Keratinocyte (primary cell): ENCODE measurements around the gene ABI3BP. TPM values are rescaled to one million over a fixed set of nuclear protein-coding genes. Genes with fewer than 3 reads are reported as not detected.

ENCODE experiments used
- DNase-seq: peaks from one replicate; pipeline ENCODE4 v3.0.0-alpha.2; 2011; ENCODE audit warnings: low read depth, missing footprints, low spot score
- FAIRE-seq: peaks from 2 replicates; lab custom pipeline; 2011; peaks lifted over from hg19 to GRCh38; lab: Jason Lieb, UNC
- H2AFZ ChIP-seq: 2 replicates; pipeline ENCODE4 v1.6.0; 2012; ENCODE audit warnings: low read length, control low read depth, inconsistent platforms; ENCODE audit not compliant: control insufficient read depth
- H3K27ac ChIP-seq: 2 replicates; pipeline ENCODE4 v1.5.1; 2011; ENCODE audit warnings: low read length; ENCODE audit not compliant: control insufficient read depth, insufficient read depth
- H3K27me3 ChIP-seq: 3 replicates; pipeline ENCODE4 v1.6.0; 2011; ENCODE audit warnings: low read length; ENCODE audit not compliant: control insufficient read depth, insufficient read depth; ENCODE audit errors: extremely low read depth
- H3K36me3 ChIP-seq, 2 experiments: 2 replicates in 1 of 2; 3 replicates in 1 of 2; pipeline ENCODE4 v1.5.1; 2011; ENCODE audit warnings: low read length in 2 of 2, mild to moderate bottlenecking in 1 of 2; ENCODE audit not compliant: control insufficient read depth in 2 of 2, insufficient read depth in 2 of 2; ENCODE audit errors: extremely low read depth in 1 of 2
- H3K4me1 ChIP-seq: 3 replicates; pipeline ENCODE4 v1.5.1; 2011; ENCODE audit warnings: low read length; ENCODE audit not compliant: control insufficient read depth, insufficient read depth; ENCODE audit errors: extremely low read depth
- H3K4me2 ChIP-seq: 3 replicates; pipeline ENCODE4 v1.6.0; 2011; ENCODE audit warnings: low read depth, low read length; ENCODE audit not compliant: control insufficient read depth, insufficient read depth; ENCODE audit errors: extremely low read depth
- H3K4me3 ChIP-seq, 3 experiments: fragments of 200-600 bp in 1 of 3; sonication (generic) in 1 of 3; 2 replicates in 2 of 3; 3 replicates in 1 of 3; pipeline ENCODE4 v1.5.1; 2011 to 2016; ENCODE audit warnings: low read length in 3 of 3, mild to moderate bottlenecking in 3 of 3, control low read depth in 2 of 3, inconsistent platforms in 1 of 3, low read depth in 1 of 3, mixed read lengths in 1 of 3, mixed run types in 1 of 3, moderate library complexity in 1 of 3; ENCODE audit not compliant: control insufficient read depth in 2 of 3, insufficient read depth in 2 of 3; ENCODE audit errors: extremely low read depth in 1 of 3
- H3K79me2 ChIP-seq: 2 replicates; pipeline ENCODE4 v1.6.0; 2012; ENCODE audit warnings: low read length; ENCODE audit not compliant: control insufficient read depth, insufficient read depth
- H3K9ac ChIP-seq: 3 replicates; pipeline ENCODE4 v1.6.0; 2011; ENCODE audit warnings: low read length; ENCODE audit not compliant: control insufficient read depth, insufficient read depth; ENCODE audit errors: extremely low read depth
- H3K9me1 ChIP-seq: 3 replicates; pipeline ENCODE4 v1.6.0; 2011; ENCODE audit warnings: low read length; ENCODE audit not compliant: control insufficient read depth, insufficient read depth; ENCODE audit errors: extremely low read depth
- H3K9me3 ChIP-seq: 2 replicates; pipeline ENCODE4 v1.5.1; 2012; ENCODE audit warnings: low read depth, low read length; ENCODE audit not compliant: control insufficient read depth
- H4K20me1 ChIP-seq: 3 replicates; pipeline ENCODE4 v1.6.0; 2011; ENCODE audit warnings: low read length; ENCODE audit not compliant: control insufficient read depth, insufficient read depth; ENCODE audit errors: extremely low read depth
- CTCF ChIP-seq, 3 experiments: IDR thresholded peaks in 1 of 3; conservative IDR thresholded peaks in 1 of 3; optimal IDR thresholded peaks in 1 of 3; 2 replicates in 2 of 3; 3 replicates in 1 of 3; pipeline versions ENCODE3 to v1.5.1; 2011; ENCODE audit warnings: low read length in 3 of 3, mild to moderate bottlenecking in 3 of 3, moderate library complexity in 2 of 3, control low read depth in 1 of 3, inconsistent platforms in 1 of 3; ENCODE audit not compliant: insufficient read depth in 2 of 3; ENCODE audit errors: extremely low read depth in 1 of 3
- EZH2 ChIP-seq: IDR thresholded peaks from one replicate; pipeline ENCODE4 v1.6.1; 2012; ENCODE audit warnings: inconsistent platforms, mild to moderate bottlenecking, low read length, moderate library complexity
- dilution Hi-C: fragments of 300-500 bp; cut with MboI; formaldehyde crosslinking; loops from one replicate; pipeline ENCODE4 v1.7.0; 2020; ENCODE audit warnings: low sequenced_read_pairs; ENCODE audit not compliant: extremely low pct_ligation_motif_present
- polyA plus RNA-seq, 5 experiments: library from polyadenylated mRNA; depleted of rRNA in 3 of 5; stranded (reverse) in 3 of 5; stranded (forward) in 1 of 5; unstranded in 1 of 5; fragments of >200 nt; gene quantifications; 1 replicate in 1 of 5; 2 replicates in 3 of 5; 3 replicates in 1 of 5; pipeline versions ENCODE4 v1.2.1 to v1.2.3, GENCODE V29; 2011 to 2012; ENCODE audit warnings: missing spikeins in 2 of 5, low read depth in 1 of 5, low replicate concordance in 1 of 5

The ABI3BP gene
- polyA plus RNA-seq, 1 donor (not counting 4 experiments of a cell fraction or from before 2014, with no cell fraction given), result 0.59 TPM

DNA sequence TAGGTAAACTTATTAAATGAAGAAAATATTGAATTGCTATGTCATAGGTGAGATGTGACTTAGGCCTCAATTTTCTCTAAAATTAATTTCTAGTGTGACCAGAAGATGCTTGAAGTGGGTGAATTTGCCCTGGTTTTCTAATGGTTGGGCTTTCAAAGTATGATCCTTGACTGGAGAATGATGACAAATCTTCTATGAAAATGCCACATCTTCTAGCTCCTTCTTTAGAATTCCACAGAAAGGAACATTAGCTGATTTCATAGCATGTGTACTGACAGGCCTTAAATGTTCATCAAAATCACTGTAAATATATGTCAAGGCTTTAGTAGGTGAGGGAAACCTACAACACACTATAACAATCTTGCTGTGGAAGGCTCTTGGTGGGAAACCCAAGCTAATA lies 8.9 kb downstream of the ABI3BP start:
- dilution Hi-C loops, result no loop called here
- H4K20me1 ChIP-seq, result no peaks in the 10 kb centered on the region
- no peaks in the 10 kb centered on the region for H3K9me1 ChIP-seq
- FAIRE-seq (no peak), DNase-seq (no peak)
- no peak overlapping the region for H3K27ac ChIP-seq
- no peak overlapping the region for H3K4me3 ChIP-seq
- no peaks in the 10 kb centered on the region for H3K27me3 ChIP-seq
- H3K4me1 ChIP-seq, result peaks cover 5% of the 10 kb centered on the region
- no peak overlapping the region for H3K4me2 ChIP-seq
- no peak overlapping the region for H3K9ac ChIP-seq
- no peaks in the 10 kb centered on the region for H3K36me3 ChIP-seq
- no peaks in the 10 kb centered on the region for H3K9me3 ChIP-seq
- TF ChIP-seq EZH2 (no peak), CTCF (optimal IDR thresholded peaks at IDR 0.05 in 1 of 3, IDR thresholded peaks at IDR 0.05 in 1 of 3, conservative IDR thresholded peaks at IDR 0.05 in 1 of 3; ENCODE audit: extremely low read depth in 1 of 3, insufficient read depth in 2 of 3, low read length in 3 of 3) (no peak)
- H2AFZ ChIP-seq, result no peak overlapping the region
- H3K79me2 ChIP-seq, result no peaks in the 10 kb centered on the region

DNA sequence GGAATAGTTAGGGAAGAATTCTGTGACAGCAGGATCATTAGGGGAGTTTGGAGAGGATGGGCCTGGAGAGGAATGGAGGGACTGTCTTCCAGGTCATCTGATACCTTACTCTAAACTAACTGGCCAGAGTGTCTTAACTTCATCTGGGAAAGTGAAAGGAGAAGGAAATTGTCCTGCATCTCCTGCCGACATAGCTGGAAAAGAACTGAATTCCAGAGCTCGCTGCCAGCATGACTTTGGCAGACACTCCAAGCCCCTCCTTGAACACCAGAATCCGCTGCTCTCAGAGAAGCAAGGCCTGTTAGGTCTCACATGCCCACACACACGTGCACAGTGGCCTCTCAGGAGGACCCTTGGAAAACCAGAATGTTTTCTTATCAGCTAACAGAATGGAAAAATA lies 10.5 kb downstream of the ABI3BP start:
- H3K9me1 ChIP-seq, result no peaks in the 10 kb centered on the region
- no peaks in the 10 kb centered on the region for H3K36me3 ChIP-seq
- no peak overlapping the region for H3K4me3 ChIP-seq
- H3K4me2 ChIP-seq, result no peak overlapping the region
- no peaks in the 10 kb centered on the region for H3K27me3 ChIP-seq
- no peaks in the 10 kb centered on the region for H3K79me2 ChIP-seq
- no peak overlapping the region for H3K27ac ChIP-seq
- FAIRE-seq, result no peak
- H4K20me1 ChIP-seq, result no peaks in the 10 kb centered on the region
- H3K9ac ChIP-seq, result no peak overlapping the region
- dilution Hi-C loops, result no loop called here
- no peak for TF ChIP-seq CTCF (optimal IDR thresholded peaks at IDR 0.05 in 1 of 3, IDR thresholded peaks at IDR 0.05 in 1 of 3, conservative IDR thresholded peaks at IDR 0.05 in 1 of 3; ENCODE audit: extremely low read depth in 1 of 3, insufficient read depth in 2 of 3, low read length in 3 of 3)
- no peak for TF ChIP-seq EZH2
- peak overlapping the region; percentile 48 for H2AFZ ChIP-seq
- no peaks in the 10 kb centered on the region for H3K4me1 ChIP-seq
- no peak for DNase-seq
- H3K9me3 ChIP-seq, result no peaks in the 10 kb centered on the region
